Measurements from ENCODE around the gene POTEC.
"Not testable (repeated sequence)": the region's sequence is repeated elsewhere in the genome, so short reads cannot be mapped to it uniquely, and the experiment has no call there.

GRCh38 chr18:14479076-14479475, 64.3 kb downstream of the POTEC start:
- not testable (repeated sequence) for TF ChIP-seq CTCF (IDR thresholded peaks at IDR 0.05; ENCODE audit: low read length); EZH2 (optimal IDR thresholded peaks at IDR 0.05; ENCODE audit: low read depth, low read length); EZH2phosphoT487 (IDR thresholded peaks at IDR 0.05; ENCODE audit: low read length)
